Stimulated activated CD4-positive, alpha-beta T cell treated with anti-CD3 and anti-CD28 coated beads, TNF-alpha, amount 100 ng/mL, for 4 hours (primary cell): ENCODE data around the gene RYR2.

Experiments
- DNase-seq, 3 experiments: peaks; one replicate each; pipeline ENCODE4 v3.0.0-alpha.2; 2020; ENCODE audit warnings: low read depth in 3 of 3

Gene RYR2

DNA sequence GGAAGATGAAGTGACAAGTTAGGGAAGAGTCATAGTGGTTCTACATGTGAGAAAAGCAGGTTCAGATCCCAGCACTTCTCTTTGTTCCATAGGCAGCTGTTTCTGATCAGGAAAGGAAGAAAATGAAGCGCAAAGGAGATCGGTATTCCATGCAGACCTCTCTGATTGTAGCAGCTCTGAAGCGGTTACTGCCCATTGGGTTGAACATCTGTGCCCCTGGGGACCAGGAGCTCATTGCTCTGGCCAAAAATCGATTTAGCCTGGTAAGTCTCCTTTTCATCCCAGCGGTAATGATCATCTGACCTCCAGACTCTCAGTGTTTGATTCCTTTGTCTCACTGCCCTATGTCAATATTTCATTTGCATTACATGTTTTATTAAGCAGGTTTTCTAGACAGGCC, 675.1 kb downstream of the RYR2 start:
- DNase-seq: no peak

DNA sequence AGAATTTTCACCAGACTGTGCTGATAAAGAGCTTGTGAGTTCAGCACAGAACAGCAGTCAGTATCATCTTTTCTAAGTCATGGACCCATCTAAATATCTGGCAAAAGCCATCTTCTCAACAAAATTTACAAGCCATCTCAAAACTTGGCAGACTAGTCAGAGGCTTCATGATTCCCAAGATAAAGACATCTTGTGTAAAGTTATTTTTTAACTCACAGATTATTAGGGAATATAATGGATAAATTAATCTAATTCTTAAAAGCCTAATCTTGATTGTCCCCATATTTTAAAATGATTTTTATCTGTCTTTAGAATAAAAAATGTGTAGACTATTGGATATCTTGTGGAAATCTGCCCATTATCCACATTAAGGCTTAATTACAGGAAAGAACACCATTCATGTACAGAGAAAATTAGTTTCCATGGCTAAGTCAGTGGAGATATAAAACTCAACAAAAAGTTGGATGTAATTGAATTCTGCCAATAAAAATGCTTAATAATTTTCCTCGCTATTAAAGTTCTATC, 688.9 kb downstream of the RYR2 start:
- DNase-seq: no peak

DNA sequence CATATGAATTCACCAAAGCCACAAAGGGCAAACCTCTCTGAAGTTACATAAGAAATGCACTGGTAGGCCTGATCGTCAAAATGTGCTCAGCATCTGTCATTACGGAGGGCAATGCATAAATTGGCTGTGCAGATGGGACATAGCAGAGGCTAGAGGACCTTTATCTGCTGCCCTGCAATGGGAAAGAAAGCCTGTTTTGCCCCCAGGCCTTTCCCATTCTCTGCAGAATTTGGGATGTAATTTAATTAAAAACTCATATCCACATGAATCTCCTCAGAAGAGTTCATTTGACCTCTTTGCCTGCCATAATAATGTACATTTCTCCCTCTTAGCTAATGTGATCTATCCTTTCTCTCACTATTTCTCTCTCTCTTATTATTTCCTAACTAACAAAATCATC, 690.7 kb downstream of the RYR2 start:
- no peak for DNase-seq

DNA sequence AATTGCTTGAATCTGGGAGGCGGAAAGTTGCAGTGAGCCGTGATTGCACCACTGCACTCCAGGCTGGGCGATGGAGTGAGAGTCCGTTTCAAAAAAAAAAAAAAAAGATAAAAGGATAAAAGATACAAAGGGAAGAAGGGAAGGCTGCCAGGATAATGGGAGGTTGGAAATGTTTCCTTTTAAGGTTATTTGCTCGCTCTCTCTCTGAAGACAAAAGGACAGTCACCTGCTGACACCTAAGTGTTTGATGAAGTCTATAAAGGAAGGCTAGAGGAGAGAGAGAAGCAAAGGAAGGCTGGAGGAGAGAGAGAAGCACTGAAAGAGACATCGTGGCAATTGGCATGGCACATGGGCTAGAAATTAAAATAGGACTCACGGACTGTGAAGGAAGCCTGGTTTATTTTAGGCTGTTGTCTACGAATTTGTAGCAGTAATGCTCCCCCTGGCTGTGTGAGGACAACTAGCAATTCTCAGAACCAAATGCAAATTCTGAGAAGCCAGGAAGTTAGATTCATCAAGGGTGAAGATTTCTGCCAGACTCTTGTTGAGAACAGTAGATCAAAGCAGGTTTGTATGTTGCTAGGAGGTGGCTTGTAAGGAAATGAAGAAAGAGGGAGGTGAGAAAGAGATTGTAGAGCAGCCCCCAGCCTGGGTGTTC, 694.5 kb downstream of the RYR2 start:
- no peak for DNase-seq

DNA sequence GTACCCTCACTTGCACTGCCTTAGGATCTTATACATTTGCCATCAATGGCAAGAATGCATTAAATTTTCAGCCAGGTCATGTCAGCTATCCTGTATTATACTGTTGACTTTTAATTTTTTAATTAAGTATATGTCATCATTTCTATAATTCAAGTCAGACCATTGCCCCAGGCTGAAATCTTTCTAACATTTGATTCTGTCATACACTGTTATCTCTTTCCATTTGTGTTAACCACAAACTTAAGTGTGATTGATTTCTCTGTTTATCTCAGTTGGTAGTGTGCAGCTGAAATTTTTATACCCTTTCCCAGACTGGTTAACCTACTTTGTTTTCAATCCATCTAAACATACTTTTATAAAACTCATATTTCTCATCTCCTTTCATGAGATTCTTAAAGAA, 695.5 kb downstream of the RYR2 start:
- no peak for DNase-seq

- DNase-seq: no peak
Observed at GRCh38 chr1:237737938-237738610, 696.1 kb downstream of the RYR2 start.

DNA sequence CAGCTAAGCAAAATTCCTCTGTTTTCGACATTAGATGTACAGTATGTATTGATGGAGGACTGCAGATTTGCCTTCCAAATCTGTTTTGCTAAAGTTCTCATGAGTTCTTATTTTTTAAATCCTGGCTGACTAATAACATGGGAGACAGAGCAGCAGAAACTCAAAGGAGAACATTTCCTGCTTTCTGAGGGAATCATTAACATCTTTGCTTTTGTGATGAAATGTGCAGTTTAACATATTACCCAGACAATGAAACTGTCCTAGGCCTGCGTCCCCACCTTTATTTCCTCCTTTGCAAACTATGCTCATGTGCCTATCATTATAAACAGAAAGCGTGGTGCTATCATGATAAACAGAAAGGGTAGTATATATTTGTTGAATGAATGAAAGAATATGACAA, 698.9 kb downstream of the RYR2 start:
- DNase-seq: no peak

DNA sequence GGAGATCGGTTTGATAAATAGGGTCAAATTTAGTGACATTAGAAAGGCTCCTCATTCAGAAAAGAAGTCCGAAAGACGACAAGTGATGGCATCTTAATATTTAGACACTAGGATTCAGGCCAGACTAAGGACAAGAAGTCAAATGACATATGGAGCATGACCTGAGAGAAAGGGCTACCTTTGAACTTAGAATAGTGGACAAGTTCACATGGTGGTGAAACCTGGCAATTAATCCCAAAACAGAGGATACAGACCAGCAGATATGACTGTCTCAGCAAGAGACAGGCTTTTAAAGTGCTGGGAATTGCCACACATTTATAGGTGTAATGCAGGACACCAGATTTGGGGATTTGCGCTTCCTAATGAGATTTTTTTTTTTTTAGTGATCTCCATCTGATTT, 703.6 kb downstream of the RYR2 start:
- DNase-seq: no peak

GRCh38 chr1:237748171-237748960, 706.4 kb downstream of the RYR2 start:
- DNase-seq: no peak

GRCh38 chr1:237749122-237749521, 707.1 kb downstream of the RYR2 start:
- DNase-seq: no peak

DNA sequence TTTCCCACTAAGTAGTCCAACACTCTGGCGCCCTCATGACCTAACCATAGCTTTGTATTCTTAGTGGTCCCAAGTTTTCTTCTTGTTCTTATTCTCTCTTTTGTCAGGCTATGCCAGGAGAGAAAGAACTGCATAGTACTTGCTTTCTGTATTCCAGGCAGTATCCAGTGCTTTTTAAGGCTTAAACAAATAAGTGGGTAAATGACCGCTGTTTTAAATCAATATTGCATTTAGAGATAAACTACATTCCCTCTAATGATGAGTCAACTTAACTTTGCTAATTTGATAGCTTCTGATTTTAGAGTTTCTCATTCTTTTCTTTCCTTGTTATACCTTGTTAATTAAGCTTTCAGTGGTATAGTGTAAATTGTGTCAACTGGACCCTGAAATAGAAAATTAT, 709.1 kb downstream of the RYR2 start:
- no peak for DNase-seq

DNA sequence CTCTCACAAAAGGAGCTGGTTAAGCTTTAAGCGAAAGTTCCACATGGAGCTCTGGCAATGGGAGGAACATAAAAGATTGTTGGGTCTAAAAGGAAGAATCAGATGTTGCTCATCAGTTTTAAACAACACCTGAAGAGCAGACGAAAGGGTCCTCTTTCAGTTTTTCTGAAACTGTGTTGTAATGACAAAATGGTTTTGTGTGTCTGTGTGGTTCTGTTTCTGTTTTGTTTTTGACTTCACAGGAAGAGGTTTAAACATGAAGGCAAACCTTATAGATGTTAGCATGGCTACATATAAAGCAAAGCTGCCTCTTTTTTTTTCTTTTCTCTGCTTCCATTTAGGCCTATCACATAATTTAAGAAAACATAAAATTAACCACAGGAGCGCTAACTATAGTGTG, 712.6 kb downstream of the RYR2 start:
- no peak for DNase-seq

DNA sequence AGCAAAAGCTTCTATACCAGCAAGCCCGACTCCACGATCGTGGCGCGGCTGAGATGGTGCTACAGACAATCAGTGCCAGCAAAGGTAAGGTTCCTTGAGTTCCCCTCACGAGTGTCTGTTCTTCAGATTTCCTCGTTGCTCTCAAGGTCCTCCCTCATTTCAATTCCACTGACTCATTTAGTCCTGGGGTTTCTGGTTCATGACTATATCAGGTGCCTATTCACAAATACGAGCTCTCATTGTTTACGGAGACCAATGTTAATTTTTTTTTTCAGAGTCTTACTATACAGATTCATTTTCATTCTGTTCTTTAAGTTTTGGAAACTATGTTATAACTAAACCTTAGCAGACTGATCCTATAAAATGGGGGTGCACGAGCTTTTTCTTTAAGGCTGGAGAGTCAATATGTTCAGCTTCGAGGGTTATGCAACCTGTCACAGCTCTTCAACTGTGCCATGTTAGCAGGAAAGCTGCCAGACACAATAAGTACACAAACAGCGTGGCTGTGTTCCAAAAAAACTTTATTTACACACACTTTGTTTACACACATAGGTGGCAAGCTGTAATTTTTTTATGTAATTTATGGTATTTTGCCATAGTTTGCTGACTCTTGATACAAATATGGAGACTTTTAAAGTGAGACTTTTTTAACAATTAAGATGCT, 714.5 kb downstream of the RYR2 start:
- DNase-seq: no peak

GRCh38 chr1:237759377-237759776, 717.4 kb downstream of the RYR2 start:
- no peak for DNase-seq

DNA sequence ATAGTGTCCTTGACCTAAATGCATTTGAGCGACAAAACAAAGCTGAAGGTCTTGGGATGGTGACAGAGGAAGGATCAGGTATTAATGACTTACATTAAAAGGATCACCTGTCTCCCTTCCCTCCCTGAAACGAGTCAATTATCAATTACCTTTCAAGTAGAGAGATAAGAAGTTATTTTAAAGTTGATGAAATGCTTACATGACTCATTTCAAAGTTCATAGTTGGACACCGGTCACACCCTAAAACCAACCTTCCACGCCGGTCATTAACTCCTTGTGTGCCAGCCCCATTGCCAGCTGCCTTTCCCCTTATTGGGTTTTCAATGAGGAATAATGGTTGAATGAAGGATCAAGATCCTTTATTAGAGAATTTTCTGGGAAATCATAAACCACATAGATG, 719.0 kb downstream of the RYR2 start:
- DNase-seq: no peak

DNA sequence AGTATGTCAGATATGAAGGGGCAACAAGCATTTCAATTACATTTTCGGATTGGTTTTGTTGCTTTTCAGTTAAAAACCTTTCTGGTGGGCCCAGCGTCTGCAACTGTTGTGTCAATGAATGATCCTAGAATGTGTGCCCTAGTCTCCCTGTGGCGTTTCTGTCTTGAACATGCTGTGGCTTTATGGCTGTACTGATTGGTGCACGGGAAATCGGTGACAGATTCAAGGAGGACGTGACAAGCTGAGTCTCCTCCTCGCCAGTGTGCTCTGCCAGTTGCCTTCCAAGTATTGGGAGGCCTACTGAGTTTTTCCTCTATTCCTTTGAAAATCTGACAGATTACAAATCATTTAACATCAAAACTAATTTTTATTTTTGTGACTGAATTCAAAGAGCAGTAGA, 721.2 kb downstream of the RYR2 start:
- DNase-seq: no peak

- no peak for DNase-seq
Observed at GRCh38 chr1:237763751-237764150, 721.8 kb downstream of the RYR2 start.

DNA sequence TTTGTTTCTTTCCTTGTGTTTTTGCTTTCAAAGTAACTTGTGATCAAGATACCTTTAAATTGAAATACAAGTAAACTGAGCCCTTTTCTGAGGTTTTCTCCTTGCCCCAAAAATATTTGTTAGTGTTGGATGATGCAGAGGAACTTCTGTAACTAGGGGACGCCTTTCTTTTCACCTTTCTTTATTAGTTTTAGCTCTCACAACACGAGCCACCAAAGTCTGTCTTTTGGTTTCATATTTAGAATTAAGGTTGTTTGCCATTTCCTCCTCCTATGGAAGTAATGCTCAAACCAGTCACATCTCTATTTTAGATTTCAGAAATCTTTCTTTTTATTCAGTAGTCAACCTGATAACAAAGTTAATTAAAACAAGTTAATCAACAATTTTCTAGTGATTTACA, 727.9 kb downstream of the RYR2 start:
- no peak for DNase-seq

GRCh38 chr1:237772009-237772408, 730.0 kb downstream of the RYR2 start:
- no peak for DNase-seq

DNA sequence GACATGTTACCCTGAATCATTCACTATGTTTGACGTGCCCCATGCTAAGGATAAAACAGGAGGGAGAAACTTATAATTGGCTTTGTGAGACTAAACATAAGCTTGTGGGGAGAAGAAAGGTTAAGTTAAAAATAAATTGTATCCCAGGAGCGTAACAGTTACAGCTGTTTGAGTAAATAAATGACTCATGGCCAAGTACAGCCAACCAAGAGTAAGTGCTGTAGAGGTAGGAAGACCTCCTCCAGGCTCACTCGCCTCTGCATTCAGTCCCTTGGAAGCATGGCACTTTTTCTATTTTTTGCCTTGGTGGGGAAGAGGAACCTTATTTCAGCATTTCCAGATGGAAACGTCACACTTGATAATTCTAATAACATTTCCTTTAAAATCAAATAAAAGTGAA, 732.3 kb downstream of the RYR2 start:
- DNase-seq: no peak

DNA sequence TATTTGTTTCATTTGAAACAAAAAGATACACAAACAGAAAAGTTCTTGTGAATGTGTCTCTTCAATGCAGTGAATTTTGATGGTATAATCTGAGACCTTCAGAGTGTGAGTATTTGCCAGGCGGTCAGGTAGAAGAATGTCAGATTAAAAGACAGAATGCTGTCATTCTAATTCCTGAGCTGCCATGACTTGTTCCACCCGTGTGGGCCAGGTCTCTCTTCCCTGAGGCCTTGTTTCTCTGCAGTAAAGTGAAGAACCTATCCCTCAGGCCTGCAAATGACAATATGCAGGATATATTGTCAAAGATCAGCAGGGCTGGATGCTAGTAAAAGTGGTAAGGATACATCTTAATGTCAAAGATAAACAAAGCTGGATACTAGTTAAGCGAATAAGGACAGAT, 737.4 kb downstream of the RYR2 start:
- DNase-seq: no peak

DNA sequence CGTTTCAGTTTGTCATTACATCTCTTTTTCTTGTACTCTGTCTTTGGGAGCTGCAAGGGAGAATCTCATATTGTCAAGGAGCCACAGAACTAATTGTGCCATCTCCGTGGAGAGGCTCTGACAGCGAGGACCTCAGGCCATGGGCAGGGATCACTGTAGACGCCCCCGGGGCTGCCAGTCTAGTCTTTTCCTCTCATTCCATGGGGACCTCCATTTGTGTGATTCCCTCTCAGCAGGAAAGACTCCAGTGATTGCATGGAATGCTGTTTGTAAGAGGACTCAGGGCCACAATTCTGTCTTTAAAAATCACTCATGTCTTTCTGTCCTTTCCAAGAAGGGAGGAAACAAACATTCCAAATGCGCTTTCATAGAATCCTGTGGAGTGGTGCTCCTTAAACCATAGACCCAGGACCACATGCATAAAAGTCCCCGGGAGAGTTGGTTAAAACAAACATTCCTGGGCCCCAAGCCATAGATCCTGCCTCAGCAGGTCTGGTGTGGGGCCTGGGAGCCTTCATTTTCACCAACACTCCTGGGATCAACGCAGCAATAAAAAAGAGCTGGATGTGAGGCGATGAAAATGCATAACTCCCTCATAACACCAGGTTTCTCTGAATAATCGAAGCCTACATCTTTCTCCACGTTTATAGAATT, 744.2 kb downstream of the RYR2 start:
- DNase-seq: no peak
